ENCODE data around the gene PDSS1.

The PDSS1 gene

GRCh38 chr10:26653004-26653403 is 44.5 kb upstream of the PDSS1 start:
- no peaks in the 10 kb centered on the region for H3K4me1 ChIP-seq (ENCODE audit: control insufficient read depth, insufficient read depth, low read depth, low read length)
- peaks cover 0 to 4% of the 10 kb centered on the region in 2 experiments for H3K27me3 ChIP-seq (ENCODE audit: control insufficient read depth in 1 of 2, insufficient read depth in 1 of 2, low read length in 2 of 2)
- no peak overlapping the region for H2BK15ac ChIP-seq (ENCODE audit: low read depth, poor library complexity, severe bottlenecking)
- no peak overlapping the region for H3K18ac ChIP-seq (ENCODE audit: low read depth in 1 of 2, low read length in 2 of 2)
- H3K9me3 ChIP-seq (ENCODE audit: control insufficient read depth, low read length), result no peaks in the 10 kb centered on the region
- WGBS, result 90% methylated on average over 18 of the region's 18 CpGs
- no peak overlapping the region for H4K8ac ChIP-seq (ENCODE audit: low read length)
- no peak for DNase-seq
- H2BK5ac ChIP-seq (ENCODE audit: low read depth, low read length, poor library complexity, severe bottlenecking), result no peak overlapping the region
- H3K27ac ChIP-seq (ENCODE audit: low read length, poor library complexity, severe bottlenecking), result no peak overlapping the region
- H3K4me2 ChIP-seq (ENCODE audit: low read length, poor library complexity, severe bottlenecking), result no peak overlapping the region
- no peak overlapping the region for H3K14ac ChIP-seq (ENCODE audit: low read length in 2 of 2)
- H3K9ac ChIP-seq (ENCODE audit: low read length), result no peak overlapping the region
- H2AFZ ChIP-seq (ENCODE audit: low read depth, low read length), result no peak overlapping the region
- H2BK120ac ChIP-seq (ENCODE audit: low read depth, low read length), result no peak overlapping the region
- H2AK5ac ChIP-seq (ENCODE audit: low read length, severe bottlenecking), result no peak overlapping the region
- no peaks in the 10 kb centered on the region for H3K79me1 ChIP-seq (replicated peaks; ENCODE audit: low read length, poor library complexity, severe bottlenecking)
- H3K4me3 ChIP-seq (ENCODE audit: insufficient read depth in 1 of 2, low read depth in 1 of 2, low read length in 2 of 2), result no peak overlapping the region
- H4K91ac ChIP-seq (ENCODE audit: low read length), result no peak overlapping the region
- no peak overlapping the region for H3K4ac ChIP-seq (ENCODE audit: low read depth in 1 of 2, low read length in 2 of 2)
- no peak overlapping the region for H3K23ac ChIP-seq (ENCODE audit: low read length in 2 of 2)
- H2BK12ac ChIP-seq (ENCODE audit: low read length in 2 of 2), result no peak overlapping the region
- no peaks in the 10 kb centered on the region for H3K36me3 ChIP-seq (ENCODE audit: control insufficient read depth in 1 of 2, insufficient read depth in 2 of 2, low read depth in 1 of 2, low read length in 2 of 2)

DNA sequence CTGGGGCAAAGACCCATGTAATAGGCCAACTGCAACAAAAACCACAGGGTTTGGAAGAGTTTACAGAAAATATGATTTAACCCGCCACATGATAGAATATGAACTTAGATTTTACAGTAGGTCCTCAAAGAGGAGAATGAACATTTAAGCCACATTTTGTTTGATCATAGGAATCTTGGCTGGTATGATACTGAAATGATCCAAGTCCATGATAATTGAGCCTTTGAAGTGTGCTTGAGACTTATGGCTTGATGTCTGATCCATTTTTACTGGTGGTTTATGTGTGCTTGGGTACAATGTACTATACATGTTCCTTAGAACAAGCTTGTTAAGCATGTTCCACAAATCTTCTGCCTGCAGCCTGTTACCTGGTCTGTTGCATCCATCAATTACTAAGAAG is 41.8 kb upstream of the PDSS1 start:
- no peaks in the 10 kb centered on the region for H3K4me1 ChIP-seq (ENCODE audit: control insufficient read depth, insufficient read depth, low read depth, low read length)
- H3K9me3 ChIP-seq (ENCODE audit: control insufficient read depth, low read length), result no peaks in the 10 kb centered on the region
- H2BK5ac ChIP-seq (ENCODE audit: low read depth, low read length, poor library complexity, severe bottlenecking), result no peak overlapping the region
- no peak overlapping the region for H3K4me3 ChIP-seq (ENCODE audit: insufficient read depth in 1 of 2, low read depth in 1 of 2, low read length in 2 of 2)
- no peak overlapping the region for H3K18ac ChIP-seq (ENCODE audit: low read depth in 1 of 2, low read length in 2 of 2)
- H3K4me2 ChIP-seq (ENCODE audit: low read length, poor library complexity, severe bottlenecking), result no peak overlapping the region
- no peaks in the 10 kb centered on the region for H3K79me1 ChIP-seq (replicated peaks; ENCODE audit: low read length, poor library complexity, severe bottlenecking)
- H3K4ac ChIP-seq (ENCODE audit: low read depth in 1 of 2, low read length in 2 of 2), result no peak overlapping the region
- no peak overlapping the region for H2BK120ac ChIP-seq (ENCODE audit: low read depth, low read length)
- no peak overlapping the region for H3K14ac ChIP-seq (ENCODE audit: low read length in 2 of 2)
- H2BK15ac ChIP-seq (ENCODE audit: low read depth, poor library complexity, severe bottlenecking), result no peak overlapping the region
- H4K8ac ChIP-seq (ENCODE audit: low read length), result no peak overlapping the region
- H3K27me3 ChIP-seq (ENCODE audit: control insufficient read depth in 1 of 2, insufficient read depth in 1 of 2, low read length in 2 of 2), result no peaks in the 10 kb centered on the region
- 92% methylated on average over 1 of the region's 1 CpG for WGBS
- no peak overlapping the region for H2BK12ac ChIP-seq (ENCODE audit: low read length in 2 of 2)
- no peak overlapping the region for H2AFZ ChIP-seq (ENCODE audit: low read depth, low read length)
- H3K27ac ChIP-seq (ENCODE audit: low read length, poor library complexity, severe bottlenecking), result no peak overlapping the region
- DNase-seq, result no peak
- no peak overlapping the region for H3K23ac ChIP-seq (ENCODE audit: low read length in 2 of 2)
- H3K9ac ChIP-seq (ENCODE audit: low read length), result no peak overlapping the region
- no peaks in the 10 kb centered on the region for H3K36me3 ChIP-seq (ENCODE audit: control insufficient read depth in 1 of 2, insufficient read depth in 2 of 2, low read depth in 1 of 2, low read length in 2 of 2)
- H4K91ac ChIP-seq (ENCODE audit: low read length), result no peak overlapping the region
- no peak overlapping the region for H2AK5ac ChIP-seq (ENCODE audit: low read length, severe bottlenecking)

GRCh38 chr10:26662864-26663263 is 34.6 kb upstream of the PDSS1 start:
- 78% methylated on average over 1 of the region's 2 CpGs for WGBS
- no peak for DNase-seq
- Histone ChIP-seq H2BK15ac (ENCODE audit: low read depth, poor library complexity, severe bottlenecking) (no peak overlapping the region), H3K4me2 (ENCODE audit: low read length, poor library complexity, severe bottlenecking) (no peak overlapping the region), H3K79me1 (replicated peaks; ENCODE audit: low read length, poor library complexity, severe bottlenecking) (no peaks in the 10 kb centered on the region), H2BK12ac (ENCODE audit: low read length in 2 of 2) (no peak overlapping the region), H3K4me3 (ENCODE audit: insufficient read depth in 1 of 2, low read depth in 1 of 2, low read length in 2 of 2) (no peak overlapping the region), H3K23ac (ENCODE audit: low read length in 2 of 2) (no peak overlapping the region), H2BK120ac (ENCODE audit: low read depth, low read length) (no peak overlapping the region), H3K9me3 (ENCODE audit: control insufficient read depth, low read length) (no peaks in the 10 kb centered on the region), H3K9ac (ENCODE audit: low read length) (no peak overlapping the region), H2AFZ (ENCODE audit: low read depth, low read length) (no peak overlapping the region), H4K91ac (ENCODE audit: low read length) (no peak overlapping the region), H2AK5ac (ENCODE audit: low read length, severe bottlenecking) (no peak overlapping the region), H3K4ac (ENCODE audit: low read depth in 1 of 2, low read length in 2 of 2) (no peak overlapping the region), H3K4me1 (ENCODE audit: control insufficient read depth, insufficient read depth, low read depth, low read length) (no peaks in the 10 kb centered on the region), H3K18ac (ENCODE audit: low read depth in 1 of 2, low read length in 2 of 2) (no peak overlapping the region), H3K27me3 (ENCODE audit: control insufficient read depth in 1 of 2, insufficient read depth in 1 of 2, low read length in 2 of 2) (no peaks in the 10 kb centered on the region), H3K27ac (ENCODE audit: low read length, poor library complexity, severe bottlenecking) (no peak overlapping the region), H2BK5ac (ENCODE audit: low read depth, low read length, poor library complexity, severe bottlenecking) (no peak overlapping the region), H3K14ac (ENCODE audit: low read length in 2 of 2) (no peak overlapping the region), H3K36me3 (ENCODE audit: control insufficient read depth in 1 of 2, insufficient read depth in 2 of 2, low read depth in 1 of 2, low read length in 2 of 2) (no peaks in the 10 kb centered on the region), H4K8ac (ENCODE audit: low read length) (no peak overlapping the region)

DNA sequence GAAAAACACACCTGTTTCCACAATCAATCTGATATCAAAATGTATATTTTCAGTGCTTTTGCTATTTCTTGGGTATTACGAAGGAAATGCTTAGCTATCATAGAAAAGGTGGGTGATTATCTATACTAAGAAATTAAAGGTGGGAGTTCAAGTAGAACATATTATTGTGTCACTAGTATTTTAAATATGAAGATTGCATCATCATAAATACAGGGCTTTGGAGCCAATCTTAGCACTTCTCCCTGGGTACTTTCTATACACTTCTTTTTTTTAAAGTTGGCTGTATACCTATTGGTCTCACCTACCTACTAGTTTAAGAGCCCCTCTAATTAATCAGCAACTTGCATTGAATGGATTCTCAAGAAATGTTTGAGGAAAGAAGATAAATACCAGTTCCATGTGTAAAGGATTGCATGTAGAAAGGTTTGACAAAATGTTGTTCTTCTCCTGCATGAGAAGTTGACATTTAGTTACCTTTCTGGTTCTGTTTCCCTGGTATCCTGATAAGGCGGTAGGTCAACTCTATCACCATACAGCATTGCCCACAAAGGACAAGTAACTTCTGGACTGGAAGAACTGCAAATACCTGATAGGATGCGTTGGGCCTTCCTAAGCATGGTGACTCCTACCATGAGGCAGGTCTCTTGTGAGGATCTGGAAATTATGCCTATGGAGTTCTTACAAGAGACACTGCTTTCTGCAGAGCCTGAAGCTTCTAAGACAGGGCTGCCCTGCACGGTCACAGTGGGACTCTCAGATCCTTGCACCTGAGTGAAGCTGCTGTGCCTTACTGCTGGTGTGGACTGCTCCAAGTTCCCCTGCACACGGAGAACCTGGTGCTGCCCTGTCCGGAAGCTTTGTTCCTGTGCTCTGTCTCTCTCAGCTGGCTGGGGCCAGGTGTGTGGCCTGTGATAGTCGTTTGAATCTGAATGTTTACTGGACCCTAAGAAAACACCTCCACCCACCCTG is 32.1 kb upstream of the PDSS1 start:
- H3K4ac ChIP-seq (ENCODE audit: low read depth in 1 of 2, low read length in 2 of 2), result no peak overlapping the region
- no peak overlapping the region for H2BK12ac ChIP-seq (ENCODE audit: low read length in 2 of 2)
- no peaks in the 10 kb centered on the region for H3K79me1 ChIP-seq (replicated peaks; ENCODE audit: low read length, poor library complexity, severe bottlenecking)
- no peak overlapping the region for H4K91ac ChIP-seq (ENCODE audit: low read length)
- no peak overlapping the region for H4K8ac ChIP-seq (ENCODE audit: low read length)
- WGBS, result 82% methylated on average over 5 of the region's 7 CpGs
- no peak overlapping the region for H2AK5ac ChIP-seq (ENCODE audit: low read length, severe bottlenecking)
- H2BK120ac ChIP-seq (ENCODE audit: low read depth, low read length), result no peak overlapping the region
- H3K36me3 ChIP-seq (ENCODE audit: control insufficient read depth in 1 of 2, insufficient read depth in 2 of 2, low read depth in 1 of 2, low read length in 2 of 2), result no peaks in the 10 kb centered on the region
- H3K14ac ChIP-seq (ENCODE audit: low read length in 2 of 2), result no peak overlapping the region
- DNase-seq, result no peak
- no peaks in the 10 kb centered on the region for H3K27me3 ChIP-seq (ENCODE audit: control insufficient read depth in 1 of 2, insufficient read depth in 1 of 2, low read length in 2 of 2)
- no peaks in the 10 kb centered on the region for H3K9me3 ChIP-seq (ENCODE audit: control insufficient read depth, low read length)
- no peak overlapping the region for H2BK5ac ChIP-seq (ENCODE audit: low read depth, low read length, poor library complexity, severe bottlenecking)
- no peak overlapping the region for H3K18ac ChIP-seq (ENCODE audit: low read depth in 1 of 2, low read length in 2 of 2)
- no peak overlapping the region for H2BK15ac ChIP-seq (ENCODE audit: low read depth, poor library complexity, severe bottlenecking)
- H3K27ac ChIP-seq (ENCODE audit: low read length, poor library complexity, severe bottlenecking), result no peak overlapping the region
- no peak overlapping the region for H3K4me2 ChIP-seq (ENCODE audit: low read length, poor library complexity, severe bottlenecking)
- H3K23ac ChIP-seq (ENCODE audit: low read length in 2 of 2), result no peak overlapping the region
- no peak overlapping the region for H3K4me3 ChIP-seq (ENCODE audit: insufficient read depth in 1 of 2, low read depth in 1 of 2, low read length in 2 of 2)
- no peak overlapping the region for H3K9ac ChIP-seq (ENCODE audit: low read length)
- no peak overlapping the region for H2AFZ ChIP-seq (ENCODE audit: low read depth, low read length)
- no peaks in the 10 kb centered on the region for H3K4me1 ChIP-seq (ENCODE audit: control insufficient read depth, insufficient read depth, low read depth, low read length)

Data from mesenchymal stem cell (in vitro differentiated cells and primary cell).